Measurements from ENCODE around the gene MAB21L4. TPM values are rescaled to one million over a fixed set of nuclear protein-coding genes. Genes with fewer than 3 reads are reported as not detected.

The MAB21L4 gene
- total and polyA plus RNA-seq, 2 of the 8 experiments (the other 6 are each of a cell fraction or from before 2014, with no cell fraction given) = 0.11 TPM; not detected in 1

DNA sequence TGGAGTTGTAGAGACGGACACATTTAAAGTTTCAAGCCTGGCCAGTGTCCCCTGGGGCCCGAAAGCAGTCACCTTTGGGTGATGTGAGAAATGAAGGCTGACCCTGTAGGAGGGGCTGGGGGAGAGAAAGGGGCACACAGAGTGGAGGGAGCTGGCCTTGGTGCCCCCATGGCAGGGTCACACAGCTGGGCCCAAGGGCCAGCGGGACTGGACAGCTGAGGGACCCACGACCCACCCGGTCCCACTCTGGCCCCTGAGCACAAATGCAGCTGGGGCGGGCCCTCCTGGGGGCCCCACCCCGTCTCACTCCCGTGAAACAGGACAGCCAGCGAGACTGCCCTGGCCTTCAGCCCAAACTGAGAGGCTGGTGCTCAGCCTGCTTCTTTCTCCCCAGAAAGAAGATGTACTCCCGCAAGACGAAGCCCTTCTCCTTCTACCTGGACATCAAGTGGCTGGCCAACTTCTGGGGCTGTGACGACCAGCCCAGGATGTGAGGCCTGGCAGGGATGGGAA is 21.2 kb downstream of the MAB21L4 start (continued):
- TF ChIP-seq, protein P1, sequence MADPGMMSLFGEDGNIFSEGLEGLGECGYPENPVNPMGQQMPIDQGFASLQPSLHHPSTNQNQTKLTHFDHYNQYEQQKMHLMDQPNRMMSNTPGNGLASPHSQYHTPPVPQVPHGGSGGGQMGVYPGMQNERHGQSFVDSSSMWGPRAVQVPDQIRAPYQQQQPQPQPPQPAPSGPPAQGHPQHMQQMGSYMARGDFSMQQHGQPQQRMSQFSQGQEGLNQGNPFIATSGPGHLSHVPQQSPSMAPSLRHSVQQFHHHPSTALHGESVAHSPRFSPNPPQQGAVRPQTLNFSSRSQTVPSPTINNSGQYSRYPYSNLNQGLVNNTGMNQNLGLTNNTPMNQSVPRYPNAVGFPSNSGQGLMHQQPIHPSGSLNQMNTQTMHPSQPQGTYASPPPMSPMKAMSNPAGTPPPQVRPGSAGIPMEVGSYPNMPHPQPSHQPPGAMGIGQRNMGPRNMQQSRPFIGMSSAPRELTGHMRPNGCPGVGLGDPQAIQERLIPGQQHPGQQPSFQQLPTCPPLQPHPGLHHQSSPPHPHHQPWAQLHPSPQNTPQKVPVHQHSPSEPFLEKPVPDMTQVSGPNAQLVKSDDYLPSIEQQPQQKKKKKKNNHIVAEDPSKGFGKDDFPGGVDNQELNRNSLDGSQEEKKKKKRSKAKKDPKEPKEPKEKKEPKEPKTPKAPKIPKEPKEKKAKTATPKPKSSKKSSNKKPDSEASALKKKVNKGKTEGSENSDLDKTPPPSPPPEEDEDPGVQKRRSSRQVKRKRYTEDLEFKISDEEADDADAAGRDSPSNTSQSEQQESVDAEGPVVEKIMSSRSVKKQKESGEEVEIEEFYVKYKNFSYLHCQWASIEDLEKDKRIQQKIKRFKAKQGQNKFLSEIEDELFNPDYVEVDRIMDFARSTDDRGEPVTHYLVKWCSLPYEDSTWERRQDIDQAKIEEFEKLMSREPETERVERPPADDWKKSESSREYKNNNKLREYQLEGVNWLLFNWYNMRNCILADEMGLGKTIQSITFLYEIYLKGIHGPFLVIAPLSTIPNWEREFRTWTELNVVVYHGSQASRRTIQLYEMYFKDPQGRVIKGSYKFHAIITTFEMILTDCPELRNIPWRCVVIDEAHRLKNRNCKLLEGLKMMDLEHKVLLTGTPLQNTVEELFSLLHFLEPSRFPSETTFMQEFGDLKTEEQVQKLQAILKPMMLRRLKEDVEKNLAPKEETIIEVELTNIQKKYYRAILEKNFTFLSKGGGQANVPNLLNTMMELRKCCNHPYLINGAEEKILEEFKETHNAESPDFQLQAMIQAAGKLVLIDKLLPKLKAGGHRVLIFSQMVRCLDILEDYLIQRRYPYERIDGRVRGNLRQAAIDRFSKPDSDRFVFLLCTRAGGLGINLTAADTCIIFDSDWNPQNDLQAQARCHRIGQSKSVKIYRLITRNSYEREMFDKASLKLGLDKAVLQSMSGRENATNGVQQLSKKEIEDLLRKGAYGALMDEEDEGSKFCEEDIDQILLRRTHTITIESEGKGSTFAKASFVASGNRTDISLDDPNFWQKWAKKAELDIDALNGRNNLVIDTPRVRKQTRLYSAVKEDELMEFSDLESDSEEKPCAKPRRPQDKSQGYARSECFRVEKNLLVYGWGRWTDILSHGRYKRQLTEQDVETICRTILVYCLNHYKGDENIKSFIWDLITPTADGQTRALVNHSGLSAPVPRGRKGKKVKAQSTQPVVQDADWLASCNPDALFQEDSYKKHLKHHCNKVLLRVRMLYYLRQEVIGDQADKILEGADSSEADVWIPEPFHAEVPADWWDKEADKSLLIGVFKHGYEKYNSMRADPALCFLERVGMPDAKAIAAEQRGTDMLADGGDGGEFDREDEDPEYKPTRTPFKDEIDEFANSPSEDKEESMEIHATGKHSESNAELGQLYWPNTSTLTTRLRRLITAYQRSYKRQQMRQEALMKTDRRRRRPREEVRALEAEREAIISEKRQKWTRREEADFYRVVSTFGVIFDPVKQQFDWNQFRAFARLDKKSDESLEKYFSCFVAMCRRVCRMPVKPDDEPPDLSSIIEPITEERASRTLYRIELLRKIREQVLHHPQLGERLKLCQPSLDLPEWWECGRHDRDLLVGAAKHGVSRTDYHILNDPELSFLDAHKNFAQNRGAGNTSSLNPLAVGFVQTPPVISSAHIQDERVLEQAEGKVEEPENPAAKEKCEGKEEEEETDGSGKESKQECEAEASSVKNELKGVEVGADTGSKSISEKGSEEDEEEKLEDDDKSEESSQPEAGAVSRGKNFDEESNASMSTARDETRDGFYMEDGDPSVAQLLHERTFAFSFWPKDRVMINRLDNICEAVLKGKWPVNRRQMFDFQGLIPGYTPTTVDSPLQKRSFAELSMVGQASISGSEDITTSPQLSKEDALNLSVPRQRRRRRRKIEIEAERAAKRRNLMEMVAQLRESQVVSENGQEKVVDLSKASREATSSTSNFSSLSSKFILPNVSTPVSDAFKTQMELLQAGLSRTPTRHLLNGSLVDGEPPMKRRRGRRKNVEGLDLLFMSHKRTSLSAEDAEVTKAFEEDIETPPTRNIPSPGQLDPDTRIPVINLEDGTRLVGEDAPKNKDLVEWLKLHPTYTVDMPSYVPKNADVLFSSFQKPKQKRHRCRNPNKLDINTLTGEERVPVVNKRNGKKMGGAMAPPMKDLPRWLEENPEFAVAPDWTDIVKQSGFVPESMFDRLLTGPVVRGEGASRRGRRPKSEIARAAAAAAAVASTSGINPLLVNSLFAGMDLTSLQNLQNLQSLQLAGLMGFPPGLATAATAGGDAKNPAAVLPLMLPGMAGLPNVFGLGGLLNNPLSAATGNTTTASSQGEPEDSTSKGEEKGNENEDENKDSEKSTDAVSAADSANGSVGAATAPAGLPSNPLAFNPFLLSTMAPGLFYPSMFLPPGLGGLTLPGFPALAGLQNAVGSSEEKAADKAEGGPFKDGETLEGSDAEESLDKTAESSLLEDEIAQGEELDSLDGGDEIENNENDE (IDR thresholded peaks at IDR 0.05; ENCODE audit: insufficient replicate concordance, low read length) = no peak
- TF ChIP-seq RNF2 (IDR thresholded peaks at IDR 0.05; ENCODE audit: borderline replicate concordance, low read depth, low read length, missing control alignments, poor library complexity, severe bottlenecking) (no peak), KDM5A (IDR thresholded peaks at IDR 0.05; ENCODE audit: low read length) (no peak), CHD2 (IDR thresholded peaks at IDR 0.05; ENCODE audit: low read length) (no peak), BACH1 (IDR thresholded peaks at IDR 0.05; ENCODE audit: low read length) (no peak), RXRA (IDR thresholded peaks at IDR 0.05; ENCODE audit: insufficient read depth, low read depth, low read length) (no peak), RAD21 (IDR thresholded peaks at IDR 0.05 in 1 of 2, conservative IDR thresholded peaks at IDR 0.05 in 1 of 2; ENCODE audit: low read depth in 2 of 2, low read length in 2 of 2) (no peak)
- TF ChIP-seq, protein P2, sequence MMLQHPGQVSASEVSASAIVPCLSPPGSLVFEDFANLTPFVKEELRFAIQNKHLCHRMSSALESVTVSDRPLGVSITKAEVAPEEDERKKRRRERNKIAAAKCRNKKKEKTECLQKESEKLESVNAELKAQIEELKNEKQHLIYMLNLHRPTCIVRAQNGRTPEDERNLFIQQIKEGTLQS (IDR thresholded peaks at IDR 0.05; ENCODE audit: insufficient read depth, low read depth, low read length) = no peak
- TF ChIP-seq, protein P3, sequence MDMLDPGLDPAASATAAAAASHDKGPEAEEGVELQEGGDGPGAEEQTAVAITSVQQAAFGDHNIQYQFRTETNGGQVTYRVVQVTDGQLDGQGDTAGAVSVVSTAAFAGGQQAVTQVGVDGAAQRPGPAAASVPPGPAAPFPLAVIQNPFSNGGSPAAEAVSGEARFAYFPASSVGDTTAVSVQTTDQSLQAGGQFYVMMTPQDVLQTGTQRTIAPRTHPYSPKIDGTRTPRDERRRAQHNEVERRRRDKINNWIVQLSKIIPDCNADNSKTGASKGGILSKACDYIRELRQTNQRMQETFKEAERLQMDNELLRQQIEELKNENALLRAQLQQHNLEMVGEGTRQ (IDR thresholded peaks at IDR 0.05; ENCODE audit: low read length) = no peak

All from H1 (cell line).